H1 (cell line): ENCODE results near the gene ARL17A.
"Not testable (repeated sequence)": the region's sequence is repeated elsewhere in the genome, so short reads cannot be mapped to it uniquely, and the experiment has no call there.

ENCODE experiments used
- CBX5 ChIP-seq: fragments of 300-800, 300-1000 bp; sonication (generic); IDR thresholded peaks from 2 replicates; pipeline ENCODE4 v1.7.1; 2016; ENCODE audit warnings: antibody characterized with exemption, low read length, low read depth
- CTCF ChIP-seq, 3 experiments: IDR thresholded peaks; 1 replicate in 2 of 3; 2 replicates in 1 of 3; pipeline versions ENCODE4 v1.5.1 to v1.6.1; 2011; ENCODE audit warnings: low read length in 3 of 3, mild to moderate bottlenecking in 3 of 3, inconsistent platforms in 2 of 3, low read depth in 1 of 3, moderate library complexity in 1 of 3; ENCODE audit not compliant: insufficient read depth in 1 of 3; ENCODE audit errors: control extremely low read depth in 1 of 3
- EP300 ChIP-seq, 2 experiments: IDR thresholded peaks; 1 replicate in 1 of 2; 2 replicates in 1 of 2; pipeline ENCODE4 v1.6.1; 2011 to 2012; ENCODE audit warnings: low read depth in 2 of 2, low read length in 2 of 2, mild to moderate bottlenecking in 2 of 2, borderline replicate concordance in 1 of 2, inconsistent platforms in 1 of 2, moderate library complexity in 1 of 2
- POLR2A ChIP-seq, 2 experiments: IDR thresholded peaks; 1 replicate in 1 of 2; 2 replicates in 1 of 2; pipeline ENCODE4 v1.6.1; 2011; ENCODE audit warnings: low read depth in 2 of 2, low read length in 2 of 2, mild to moderate bottlenecking in 2 of 2; ENCODE audit errors: control extremely low read depth in 1 of 2
- SIN3A ChIP-seq, 2 experiments: IDR thresholded peaks in 1 of 2; conservative IDR thresholded peaks in 1 of 2; 2 replicates each; pipeline ENCODE4 v1.6.1; 2011 to 2012; ENCODE audit warnings: low read length in 2 of 2, improper control_type of control experiment in 1 of 2, low read depth in 1 of 2, mild to moderate bottlenecking in 1 of 2
- USF2 ChIP-seq: IDR thresholded peaks from 2 replicates; pipeline ENCODE4 v1.6.1; 2011; ENCODE audit warnings: low read length, improper control_type of control experiment

GRCh38 chr17:46571796-46572195 lies 7.7 kb downstream of the ARL17A start:
- not testable (repeated sequence) for TF ChIP-seq CTCF (IDR thresholded peaks at IDR 0.05; ENCODE audit: control extremely low read depth in 1 of 3, insufficient read depth in 1 of 3, low read depth in 1 of 3, low read length in 3 of 3); SIN3A (conservative IDR thresholded peaks at IDR 0.05 in 1 of 2, IDR thresholded peaks at IDR 0.05 in 1 of 2; ENCODE audit: low read depth in 1 of 2, low read length in 2 of 2); USF2; CBX5; EP300 (IDR thresholded peaks at IDR 0.05; ENCODE audit: borderline replicate concordance in 1 of 2, low read depth in 2 of 2, low read length in 2 of 2); POLR2A (IDR thresholded peaks at IDR 0.05; ENCODE audit: control extremely low read depth in 1 of 2, low read depth in 2 of 2, low read length in 2 of 2)
